GM12878 (cell line): Measurements from ENCODE around the gene GATA3. TPM values are rescaled to one million over a fixed set of nuclear protein-coding genes. Genes with fewer than 3 reads are reported as not detected.

Experiments used
- ATAC-seq: fragments of 200-7000 bp; cut with Tn5 transposase; 3 replicates; pipeline ENCODE4 v1.9.1; 2020; ENCODE audit warnings: mild to moderate bottlenecking, moderate library complexity
- BruUV-seq: library from RNA; stranded (reverse); fragments of 400-500 nt; replicated peaks from 2 replicates; lab custom pipeline; 2021; lab: Mats Ljungman, UMichigan
- CTCF ChIA-PET: fragments of 300-600 bp; sonication (Branson Sonifier 250); formaldehyde crosslinking; extraction: SDS; loops from one replicate; lab custom pipeline; 2021; ENCODE audit warnings: inconsistent platforms; lab: Yijun Ruan, JAX
- POLR2A ChIA-PET: fragments of 350-600 bp; formaldehyde crosslinking; extraction: SDS; loops from one replicate; lab custom pipeline; 2021; ENCODE audit warnings: inconsistent platforms; lab: Charles Lee
- RAD21 ChIA-PET: fragments of 300-600 bp; sonication (Branson Sonifier 250); formaldehyde crosslinking; loops from one replicate; lab custom pipeline; 2023; ENCODE audit warnings: antibody characterized with exemption; ENCODE audit not compliant: unreplicated experiment; lab: Charles Lee
- SMC1A ChIA-PET: fragments of 300-600 bp; sonication (Branson Sonifier 250); formaldehyde crosslinking; loops from one replicate; lab custom pipeline; 2023; ENCODE audit not compliant: unreplicated experiment, uncharacterized antibody; lab: Charles Lee
- DNase-seq: peaks from one replicate; pipeline ENCODE4 v3.0.0-alpha.2; 2011; ENCODE audit warnings: low read depth, low spot score
- FAIRE-seq: peaks from 3 replicates; lab custom pipeline; 2011; peaks lifted over from hg19 to GRCh38; lab: Jason Lieb, UNC
- H2AFZ ChIP-seq: 2 replicates; pipeline ENCODE4 v1.6.0; 2011; ENCODE audit warnings: low read depth, low read length, control low read depth; ENCODE audit not compliant: control insufficient read depth
- H3K27ac ChIP-seq: 2 replicates; pipeline ENCODE4 v1.5.1; 2011; ENCODE audit warnings: control low read depth; ENCODE audit not compliant: control insufficient read depth, insufficient read depth
- H3K27me3 ChIP-seq, 2 experiments: replicated peaks in 1 of 2; 2 replicates each; pipeline versions ENCODE4 v1.6.0 to v1.6.1; 2011; ENCODE audit warnings: low read length in 1 of 2; ENCODE audit not compliant: control insufficient read depth in 2 of 2, insufficient read depth in 2 of 2
- H3K36me3 ChIP-seq, 2 experiments: 2 replicates each; pipeline ENCODE4 v1.5.1; 2011; ENCODE audit warnings: low read length in 1 of 2; ENCODE audit not compliant: control insufficient read depth in 2 of 2, insufficient read depth in 2 of 2
- H3K4me1 ChIP-seq: 2 replicates; pipeline ENCODE4 v1.6.1; 2011; ENCODE audit warnings: mild to moderate bottlenecking, low read length, moderate library complexity, mixed read lengths; ENCODE audit not compliant: control insufficient read depth, insufficient read depth
- H3K4me2 ChIP-seq: 2 replicates; pipeline ENCODE4 v1.6.0; 2011; ENCODE audit warnings: control low read depth; ENCODE audit not compliant: control insufficient read depth, insufficient read depth
- H3K4me3 ChIP-seq: fragments of 200-600 bp; sonication (generic); 2 replicates; pipeline ENCODE4 v1.5.1; 2016
- H3K79me2 ChIP-seq: 2 replicates; pipeline ENCODE4 v1.6.0; 2011; ENCODE audit warnings: low read length; ENCODE audit not compliant: control insufficient read depth, insufficient read depth
- H3K9ac ChIP-seq: 2 replicates; pipeline ENCODE4 v1.8.0; 2011; ENCODE audit warnings: low read length, control low read depth, mixed read lengths; ENCODE audit not compliant: control insufficient read depth, insufficient read depth
- H3K9me3 ChIP-seq: replicated peaks from 3 replicates; pipeline ENCODE4 v1.5.1; 2011; ENCODE audit warnings: mild to moderate bottlenecking, low read length; ENCODE audit not compliant: control insufficient read depth, insufficient read depth
- H4K20me1 ChIP-seq: 2 replicates; pipeline ENCODE4 v1.6.0; 2011; ENCODE audit not compliant: control insufficient read depth, insufficient read depth
- BMI1 ChIP-seq: fragments of 450-650 bp; IDR thresholded peaks from 2 replicates; pipeline ENCODE4 v1.6.1; 2016; ENCODE audit warnings: mild to moderate bottlenecking, moderate library complexity, borderline replicate concordance
- CBX5 ChIP-seq: sonication (generic); IDR thresholded peaks from 2 replicates; pipeline ENCODE4 v1.6.1; 2016; ENCODE audit warnings: low read depth, moderate library complexity, mild to moderate bottlenecking, inconsistent platforms
- CREM ChIP-seq: IDR thresholded peaks from 2 replicates; pipeline ENCODE4 v1.6.1; 2014; ENCODE audit warnings: antibody characterized with exemption, low read depth
- IRF5 ChIP-seq: fragments of 450-650 bp; IDR thresholded peaks from 2 replicates; pipeline ENCODE4 v1.6.1; 2017; ENCODE audit warnings: borderline replicate concordance
- MEF2A ChIP-seq: IDR thresholded peaks from 2 replicates; pipeline ENCODE4 v1.6.1; 2011; ENCODE audit warnings: low read depth, mild to moderate bottlenecking, low read length, moderate library complexity; ENCODE audit not compliant: insufficient read depth
- MTA3 ChIP-seq: IDR thresholded peaks from 2 replicates; pipeline ENCODE4 v1.6.1; 2012; ENCODE audit warnings: low read length, inconsistent platforms, borderline replicate concordance
- MYC ChIP-seq: IDR thresholded peaks from 2 replicates; pipeline ENCODE4 v1.6.1; 2011; ENCODE audit warnings: mild to moderate bottlenecking, low read length, moderate library complexity, inconsistent platforms; ENCODE audit not compliant: insufficient read depth, insufficient replicate concordance, insufficient read length, severe bottlenecking
- NBN ChIP-seq: fragments of 450-650 bp; IDR thresholded peaks from 2 replicates; pipeline ENCODE4 v1.6.1; 2016
- NFIC ChIP-seq: IDR thresholded peaks from 2 replicates; pipeline ENCODE4 v1.6.1; 2012; ENCODE audit warnings: low read depth, mild to moderate bottlenecking, inconsistent platforms, low read length, moderate library complexity
- NFYA ChIP-seq: IDR thresholded peaks from 2 replicates; pipeline ENCODE4 v1.6.1; 2011; ENCODE audit warnings: low read depth, mild to moderate bottlenecking, low read length, improper control_type of control experiment, borderline replicate concordance
- NR2C2 ChIP-seq: IDR thresholded peaks from 2 replicates; pipeline ENCODE4 v1.6.1; 2011; ENCODE audit warnings: borderline replicate concordance, low read depth; ENCODE audit not compliant: control insufficient read depth, insufficient read length
- PBX3 ChIP-seq: IDR thresholded peaks from 2 replicates; pipeline ENCODE4 v1.6.1; 2011; ENCODE audit warnings: mild to moderate bottlenecking, low read depth, low read length, moderate library complexity; ENCODE audit not compliant: insufficient replicate concordance
- RAD21 ChIP-seq: IDR thresholded peaks from 2 replicates; pipeline ENCODE4 v1.6.1; 2011; ENCODE audit warnings: mild to moderate bottlenecking, low read depth, low read length, moderate library complexity; ENCODE audit not compliant: insufficient read depth
- RUNX3 ChIP-seq: IDR thresholded peaks from 2 replicates; pipeline ENCODE4 v1.6.1; 2012; ENCODE audit warnings: low read length, inconsistent platforms
- TAF1 ChIP-seq: IDR thresholded peaks from 2 replicates; pipeline ENCODE4 v1.6.1; 2011; ENCODE audit warnings: mild to moderate bottlenecking, low read depth, low read length, borderline replicate concordance
- ZNF217 ChIP-seq: fragments of 450-650 bp; IDR thresholded peaks from 2 replicates; pipeline ENCODE4 v1.6.1; 2017; ENCODE audit warnings: antibody characterized with exemption, mild to moderate bottlenecking
- WGBS: methylation state at CpG from one replicate; pipeline ENCODE4 v1.1.6; 2016; ENCODE audit warnings: low lambda C conversion rate; ENCODE audit not compliant: insufficient replicate concordance, insufficient coverage; ENCODE audit errors: missing lambda C conversion rate; 5-methylcytosine and 5-hydroxymethylcytosine counted together
- in situ Hi-C: fragments of 300-500 bp; cut with MboI; formaldehyde crosslinking; loops from 9 replicates; pipeline ENCODE4 v1.14.3; 2018; ENCODE audit warnings: mixed read lengths
- intact Hi-C: fragments of 100-400 bp; cut with micrococcal nuclease; formaldehyde crosslinking; loops from one replicate; pipeline ENCODE4 v1.14.2; 2022; ENCODE audit not compliant: unreplicated experiment
- polyA plus RNA-seq, 11 experiments: library from polyadenylated mRNA; depleted of rRNA in 4 of 11; unstranded in 6 of 11; stranded (reverse) in 5 of 11; fragments of >200 nt; fragmentation: Nextera tagmentation in 4 of 11; fragmentation: Illumina TruSeq in 1 of 11; extraction: Ambion mirVana in 4 of 11; extraction: Trizol in 1 of 11; gene quantifications; 1 replicate in 1 of 11; 2 replicates in 10 of 11; pipeline versions ENCODE4 v1.2.1 to v1.2.3, GENCODE V29; 2011 to 2016; ENCODE audit warnings: inconsistent platforms in 2 of 11, missing spikeins in 2 of 11, low read depth in 1 of 11
- total RNA-seq, 4 experiments: library from RNA; depleted of rRNA in 3 of 4; stranded (reverse); fragments of >200 nt in 3 of 4; fragmentation: Illumina TruSeq in 1 of 4; extraction: Trizol in 1 of 4; gene quantifications; 2 replicates each; pipeline versions ENCODE4 v1.2.1 to v1.2.3, GENCODE V29; 2013 to 2021
- TF ChIP-seq, protein P1 (sequence below): IDR thresholded peaks from 2 replicates; pipeline ENCODE4 v1.6.1; 2011; ENCODE audit warnings: low read depth, mild to moderate bottlenecking, low read length, moderate library complexity, borderline replicate concordance; ENCODE audit errors: extremely low read depth
- TF ChIP-seq, protein P2 (sequence below): fragments of 450-650 bp; IDR thresholded peaks from 2 replicates; pipeline ENCODE4 v1.6.1; 2017; ENCODE audit warnings: mild to moderate bottlenecking, low read depth, inconsistent platforms; ENCODE audit not compliant: poor library complexity, severe bottlenecking

The GATA3 gene
- total and polyA plus RNA-seq, 10 of the 15 experiments (the other 5 are each of a cell fraction or from before 2014, with no cell fraction given): 0.08 to 0.80 (median 0.29) TPM

- no peak for TF ChIP-seq TAF1
- no peak for TF ChIP-seq NFIC
- TF ChIP-seq, protein P1, sequence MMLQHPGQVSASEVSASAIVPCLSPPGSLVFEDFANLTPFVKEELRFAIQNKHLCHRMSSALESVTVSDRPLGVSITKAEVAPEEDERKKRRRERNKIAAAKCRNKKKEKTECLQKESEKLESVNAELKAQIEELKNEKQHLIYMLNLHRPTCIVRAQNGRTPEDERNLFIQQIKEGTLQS: no peak
- TF ChIP-seq IRF5: no peak
- TF ChIP-seq RAD21: no peak
- no peak for TF ChIP-seq NR2C2
- no peak for TF ChIP-seq RUNX3
- no peak for TF ChIP-seq ZNF217
Observed at GRCh38 chr10:8112230-8112905, 57.9 kb downstream of the GATA3 start (continued).

DNA sequence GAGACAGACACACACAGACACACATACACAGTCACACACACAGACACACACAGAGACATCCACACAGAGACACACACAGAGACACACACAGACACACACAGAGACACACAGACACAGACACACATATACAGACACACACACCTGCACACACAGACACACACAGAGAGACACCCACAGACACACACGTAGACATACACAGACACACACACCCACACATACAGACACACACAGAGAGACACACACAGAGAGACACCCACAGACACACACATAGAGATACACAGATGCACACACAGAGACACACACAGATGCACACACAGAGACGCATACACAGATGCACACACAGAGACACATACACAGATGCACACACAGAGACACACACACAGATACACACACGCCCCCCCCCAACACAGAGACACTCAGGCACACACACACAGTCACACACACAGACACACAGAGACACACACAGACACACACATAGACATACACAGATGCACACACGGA lies 58.5 kb downstream of the GATA3 start:
- POLR2A ChIA-PET: no interaction called here
- CTCF ChIA-PET: no interaction called here
- ATAC-seq (no peak), FAIRE-seq (peak; percentile 72), DNase-seq (no peak)
- in situ Hi-C loops: no loop called here
- Histone ChIP-seq H3K4me3 (no peak overlapping the region), H3K9me3 (no peaks in the 10 kb centered on the region), H3K79me2 (no peaks in the 10 kb centered on the region), H3K36me3 (no peaks in the 10 kb centered on the region), H3K9ac (no peak overlapping the region), H3K4me1 (no peaks in the 10 kb centered on the region), H4K20me1 (no peaks in the 10 kb centered on the region), H3K27me3 (no peaks in the 10 kb centered on the region; a peak in 1 of 4 replicates), H3K4me2 (no peak overlapping the region), H3K27ac (no peak overlapping the region), H2AFZ (no peak overlapping the region)
- RAD21 ChIA-PET: no interaction called here
- SMC1A ChIA-PET: no interaction called here
- WGBS: 32% methylated on average over 4 of the region's 4 CpGs
- BruUV-seq: no TSS peak
- intact Hi-C loops: no loop called here
- no peak for TF ChIP-seq BMI1
- no peak for TF ChIP-seq CBX5
- no peak for TF ChIP-seq NFYA
- no peak for TF ChIP-seq MTA3
- no peak for TF ChIP-seq MYC
- no peak for TF ChIP-seq PBX3
- no peak for TF ChIP-seq NBN
- no peak for TF ChIP-seq CREM
- TF ChIP-seq, protein P2, sequence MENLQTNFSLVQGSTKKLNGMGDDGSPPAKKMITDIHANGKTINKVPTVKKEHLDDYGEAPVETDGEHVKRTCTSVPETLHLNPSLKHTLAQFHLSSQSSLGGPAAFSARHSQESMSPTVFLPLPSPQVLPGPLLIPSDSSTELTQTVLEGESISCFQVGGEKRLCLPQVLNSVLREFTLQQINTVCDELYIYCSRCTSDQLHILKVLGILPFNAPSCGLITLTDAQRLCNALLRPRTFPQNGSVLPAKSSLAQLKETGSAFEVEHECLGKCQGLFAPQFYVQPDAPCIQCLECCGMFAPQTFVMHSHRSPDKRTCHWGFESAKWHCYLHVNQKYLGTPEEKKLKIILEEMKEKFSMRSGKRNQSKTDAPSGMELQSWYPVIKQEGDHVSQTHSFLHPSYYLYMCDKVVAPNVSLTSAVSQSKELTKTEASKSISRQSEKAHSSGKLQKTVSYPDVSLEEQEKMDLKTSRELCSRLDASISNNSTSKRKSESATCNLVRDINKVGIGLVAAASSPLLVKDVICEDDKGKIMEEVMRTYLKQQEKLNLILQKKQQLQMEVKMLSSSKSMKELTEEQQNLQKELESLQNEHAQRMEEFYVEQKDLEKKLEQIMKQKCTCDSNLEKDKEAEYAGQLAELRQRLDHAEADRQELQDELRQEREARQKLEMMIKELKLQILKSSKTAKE: no peak
- TF ChIP-seq MEF2A: no peak
